HEK293 (cell line): ENCODE measurements around the gene GRB10.

Source experiments
- CTCF ChIA-PET: fragments of 350-600 bp; formaldehyde crosslinking; extraction: SDS; loops from one replicate; lab custom pipeline; 2021; ENCODE audit warnings: antibody characterized with exemption; lab: Yijun Ruan, JAX
- POLR2A ChIA-PET: fragments of 300-600 bp; formaldehyde crosslinking; extraction: SDS; loops from one replicate; lab custom pipeline; 2020; ENCODE audit warnings: antibody characterized with exemption, inconsistent platforms; lab: Yijun Ruan, JAX
- H3K27ac ChIP-seq: fragments of 200-500 bp; sonication (Bioruptor generic); 2 replicates; pipeline ENCODE4 v1.5.1; 2014; ENCODE audit warnings: low read depth, low read length, control low read depth, inconsistent platforms; ENCODE audit errors: extremely low read depth
- H3K36me3 ChIP-seq, 2 experiments: fragments of 200-500 bp in 1 of 2; sonication (Bioruptor generic) in 1 of 2; 1 replicate in 1 of 2; 2 replicates in 1 of 2; pipeline ENCODE4 v1.5.1; 2014 to 2017; ENCODE audit warnings: inconsistent platforms in 2 of 2, low read length in 2 of 2; ENCODE audit not compliant: control insufficient read depth in 2 of 2, insufficient read depth in 1 of 2
- H3K4me1 ChIP-seq: fragments of 200-500 bp; sonication (Bioruptor generic); 2 replicates; pipeline ENCODE4 v1.5.1; 2014; ENCODE audit warnings: mild to moderate bottlenecking, low read length, inconsistent platforms; ENCODE audit not compliant: control insufficient read depth, insufficient read depth
- H3K4me3 ChIP-seq: 2 replicates; pipeline ENCODE4 v1.5.1; 2011; ENCODE audit warnings: low read depth, mild to moderate bottlenecking, control low read depth, low read length, moderate library complexity
- H3K9me3 ChIP-seq: fragments of 200-500 bp; sonication (Bioruptor generic); 2 replicates; pipeline ENCODE4 v1.5.1; 2014; ENCODE audit warnings: low read depth, low read length, inconsistent platforms; ENCODE audit not compliant: control insufficient read depth, insufficient read depth
- INSM2 ChIP-seq: fragments of 450-650 bp; formaldehyde crosslinking; IDR thresholded peaks from 2 replicates; pipeline ENCODE4 v1.5.1; 2016; ENCODE audit warnings: missing biosample characterization, missing genetic modification characterization
- REST ChIP-seq: fragments of 450-650 bp; formaldehyde crosslinking; IDR thresholded peaks from 2 replicates; pipeline ENCODE4 v1.5.1; 2016; ENCODE audit warnings: missing biosample characterization, missing genetic modification characterization
- SCRT2 ChIP-seq: fragments of 450-650 bp; formaldehyde crosslinking; IDR thresholded peaks from 2 replicates; pipeline ENCODE4 v1.5.1; 2016; ENCODE audit warnings: missing biosample characterization, missing genetic modification characterization
- SETDB1 ChIP-seq: IDR thresholded peaks from one replicate; pipeline ENCODE4 v1.6.1; 2017; ENCODE audit warnings: mild to moderate bottlenecking, low read length, moderate library complexity, mixed read lengths; ENCODE audit not compliant: insufficient read length
- TCF7L2 ChIP-seq: IDR thresholded peaks from 2 replicates; pipeline ENCODE4 v1.6.1; 2011; ENCODE audit warnings: low read depth, mild to moderate bottlenecking, inconsistent platforms, low read length, moderate library complexity, borderline replicate concordance
- ZNF184 ChIP-seq: fragments of 450-650 bp; IDR thresholded peaks from 2 replicates; pipeline ENCODE4 v1.5.1; 2018; ENCODE audit warnings: missing biosample characterization, mild to moderate bottlenecking, missing genetic modification characterization
- ZNF19 ChIP-seq: fragments of 450-650 bp; formaldehyde crosslinking; IDR thresholded peaks from 2 replicates; pipeline ENCODE4; 2016; ENCODE audit warnings: missing biosample characterization, missing genetic modification characterization, low read depth
- ZNF202 ChIP-seq: fragments of 450-650 bp; formaldehyde crosslinking; IDR thresholded peaks from 2 replicates; pipeline ENCODE4 v1.5.1; 2016; ENCODE audit warnings: missing biosample characterization, missing genetic modification characterization, borderline replicate concordance
- ZNF324 ChIP-seq: fragments of 450-650 bp; formaldehyde crosslinking; IDR thresholded peaks from 2 replicates; pipeline ENCODE4 v1.5.1; 2016; ENCODE audit warnings: missing biosample characterization, missing genetic modification characterization
- ZNF391 ChIP-seq: fragments of 450-650 bp; formaldehyde crosslinking; IDR thresholded peaks from 2 replicates; pipeline ENCODE4 v1.5.1; 2016; ENCODE audit warnings: low read depth, missing biosample characterization, missing genetic modification characterization, borderline replicate concordance
- ZNF510 ChIP-seq: fragments of 450-650 bp; formaldehyde crosslinking; IDR thresholded peaks from 2 replicates; pipeline ENCODE4 v1.5.1; 2018; ENCODE audit warnings: mild to moderate bottlenecking, missing genetic modification characterization, missing biosample characterization; ENCODE audit not compliant: insufficient replicate concordance
- ZNF544 ChIP-seq: fragments of 450-650 bp; formaldehyde crosslinking; IDR thresholded peaks from 2 replicates; pipeline ENCODE4 v1.5.0; 2017; ENCODE audit warnings: missing biosample characterization, missing genetic modification characterization
- ZNF548 ChIP-seq: fragments of 450-650 bp; formaldehyde crosslinking; IDR thresholded peaks from 2 replicates; pipeline ENCODE4 v1.5.1; 2016; ENCODE audit warnings: missing biosample characterization, missing genetic modification characterization
- ZNF580 ChIP-seq: fragments of 450-650 bp; formaldehyde crosslinking; IDR thresholded peaks from 2 replicates; pipeline ENCODE4 v1.5.1; 2016; ENCODE audit warnings: missing biosample characterization, missing genetic modification characterization
- ZNF600 ChIP-seq: fragments of 450-650 bp; formaldehyde crosslinking; IDR thresholded peaks from 2 replicates; pipeline ENCODE4 v1.5.1; 2016; ENCODE audit warnings: missing biosample characterization, missing genetic modification characterization
- ZNF626 ChIP-seq: fragments of 450-650 bp; sonication (Bioruptor Pico); formaldehyde crosslinking; IDR thresholded peaks from 2 replicates; pipeline ENCODE4 v1.5.1; 2018; ENCODE audit warnings: missing biosample characterization, missing genetic modification characterization, inconsistent platforms
- ZNF747 ChIP-seq: fragments of 450-650 bp; formaldehyde crosslinking; IDR thresholded peaks from 2 replicates; pipeline ENCODE4 v1.5.1; 2016; ENCODE audit warnings: missing biosample characterization, missing genetic modification characterization
- ZNF837 ChIP-seq: fragments of 450-650 bp; formaldehyde crosslinking; IDR thresholded peaks from 2 replicates; pipeline ENCODE4 v1.5.1; 2016; ENCODE audit warnings: missing biosample characterization, missing genetic modification characterization
- TF ChIP-seq, protein P1 (sequence below): sonication (generic); formaldehyde crosslinking; IDR thresholded peaks from 2 replicates; pipeline ENCODE4 v1.8.1; 2022; ENCODE audit warnings: mild to moderate bottlenecking, moderate library complexity, missing genetic modification reagents
- TF ChIP-seq, protein P2 (sequence below): fragments of 450-650 bp; formaldehyde crosslinking; IDR thresholded peaks from 2 replicates; pipeline ENCODE4 v1.5.1; 2016; ENCODE audit warnings: missing biosample characterization, missing genetic modification characterization

GRB10 gene

GRCh38 chr7:50634378-50634777, 148.3 kb downstream of the GRB10 start:
- no peak overlapping the region for H3K27ac ChIP-seq
- TF ChIP-seq TCF7L2 (no peak), SETDB1 (peak; percentile 62), ZNF837 (tag by site-specific recombination) (no peak)
- H3K36me3 ChIP-seq: no peaks in the 10 kb centered on the region
- POLR2A ChIA-PET: no interaction called here
- no peaks in the 10 kb centered on the region for H3K9me3 ChIP-seq
- H3K4me3 ChIP-seq: no peak overlapping the region
- CTCF ChIA-PET: interaction anchor here (0.8 to 1.6 kb wide), 2 partner anchors 167 to 526 kb away, joined by 3 to 5 read pairs; no protein-coding TSS in a partner anchor
- H3K4me1 ChIP-seq: no peaks in the 10 kb centered on the region

- no peak overlapping the region for H3K4me3 ChIP-seq
- TF ChIP-seq, protein P1, sequence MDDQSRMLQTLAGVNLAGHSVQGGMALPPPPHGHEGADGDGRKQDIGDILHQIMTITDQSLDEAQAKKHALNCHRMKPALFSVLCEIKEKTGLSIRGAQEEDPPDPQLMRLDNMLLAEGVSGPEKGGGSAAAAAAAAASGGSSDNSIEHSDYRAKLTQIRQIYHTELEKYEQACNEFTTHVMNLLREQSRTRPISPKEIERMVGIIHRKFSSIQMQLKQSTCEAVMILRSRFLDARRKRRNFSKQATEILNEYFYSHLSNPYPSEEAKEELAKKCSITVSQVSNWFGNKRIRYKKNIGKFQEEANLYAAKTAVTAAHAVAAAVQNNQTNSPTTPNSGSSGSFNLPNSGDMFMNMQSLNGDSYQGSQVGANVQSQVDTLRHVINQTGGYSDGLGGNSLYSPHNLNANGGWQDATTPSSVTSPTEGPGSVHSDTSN (CRISPR knock-in tag): no peak
- TF ChIP-seq ZNF184 (tag by site-specific recombination) (no peak), ZNF19 (tag by site-specific recombination) (no peak), ZNF580 (tag by site-specific recombination) (no peak), SCRT2 (no peak), ZNF600 (no peak), ZNF626 (no peak), ZNF544 (tag by site-specific recombination) (no peak), ZNF747 (tag by site-specific recombination) (no peak), ZNF202 (tag by site-specific recombination) (no peak), ZNF324 (no peak), INSM2 (tag by site-specific recombination) (no peak), ZNF510 (tag by site-specific recombination) (no peak), ZNF391 (tag by site-specific recombination) (no peak), ZNF548 (tag by site-specific recombination) (no peak), REST (tag by site-specific recombination) (no peak)
- TF ChIP-seq, protein P2, sequence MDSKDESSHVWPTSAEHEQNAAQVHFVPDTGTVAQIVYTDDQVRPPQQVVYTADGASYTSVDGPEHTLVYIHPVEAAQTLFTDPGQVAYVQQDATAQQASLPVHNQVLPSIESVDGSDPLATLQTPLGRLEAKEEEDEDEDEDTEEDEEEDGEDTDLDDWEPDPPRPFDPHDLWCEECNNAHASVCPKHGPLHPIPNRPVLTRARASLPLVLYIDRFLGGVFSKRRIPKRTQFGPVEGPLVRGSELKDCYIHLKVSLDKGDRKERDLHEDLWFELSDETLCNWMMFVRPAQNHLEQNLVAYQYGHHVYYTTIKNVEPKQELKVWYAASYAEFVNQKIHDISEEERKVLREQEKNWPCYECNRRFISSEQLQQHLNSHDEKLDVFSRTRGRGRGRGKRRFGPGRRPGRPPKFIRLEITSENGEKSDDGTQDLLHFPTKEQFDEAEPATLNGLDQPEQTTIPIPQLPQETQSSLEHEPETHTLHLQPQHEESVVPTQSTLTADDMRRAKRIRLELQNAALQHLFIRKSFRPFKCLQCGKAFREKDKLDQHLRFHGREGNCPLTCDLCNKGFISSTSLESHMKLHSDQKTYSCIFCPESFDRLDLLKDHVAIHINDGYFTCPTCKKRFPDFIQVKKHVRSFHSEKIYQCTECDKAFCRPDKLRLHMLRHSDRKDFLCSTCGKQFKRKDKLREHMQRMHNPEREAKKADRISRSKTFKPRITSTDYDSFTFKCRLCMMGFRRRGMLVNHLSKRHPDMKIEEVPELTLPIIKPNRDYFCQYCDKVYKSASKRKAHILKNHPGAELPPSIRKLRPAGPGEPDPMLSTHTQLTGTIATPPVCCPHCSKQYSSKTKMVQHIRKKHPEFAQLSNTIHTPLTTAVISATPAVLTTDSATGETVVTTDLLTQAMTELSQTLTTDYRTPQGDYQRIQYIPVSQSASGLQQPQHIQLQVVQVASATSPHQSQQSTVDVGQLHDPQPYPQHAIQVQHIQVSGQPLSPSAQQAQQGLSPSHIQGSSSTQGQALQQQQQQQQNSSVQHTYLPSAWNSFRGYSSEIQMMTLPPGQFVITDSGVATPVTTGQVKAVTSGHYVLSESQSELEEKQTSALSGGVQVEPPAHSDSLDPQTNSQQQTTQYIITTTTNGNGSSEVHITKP (tag by site-specific recombination): no peak
- TF ChIP-seq, all 188 proteins: peak for 0
- no peaks in the 10 kb centered on the region for H3K36me3 ChIP-seq
- ChIA-PET POLR2A (no interaction called here), CTCF (interaction anchor here (0.6 to 1.6 kb wide), 22 partner anchors 8 to 801 kb away, joined by 3 to 6 read pairs (median 3); no protein-coding TSS in a partner anchor)
- no peaks in the 10 kb centered on the region for H3K4me1 ChIP-seq
- no peak overlapping the region for H3K27ac ChIP-seq
- H3K9me3 ChIP-seq: no peaks in the 10 kb centered on the region
Observed at GRCh38 chr7:50633414-50633710, 149.3 kb downstream of the GRB10 start.
